AG09319 (cell line): ENCODE results near the gene PAX7.

Experiments
- DNase-seq: peaks from one replicate; pipeline ENCODE4 v3.0.0-alpha.2; 2010; ENCODE audit warnings: low read depth; ENCODE audit errors: extremely low read depth
- CTCF ChIP-seq: IDR thresholded peaks from 2 replicates; pipeline ENCODE4 v1.5.1; 2011; ENCODE audit warnings: low read depth, mild to moderate bottlenecking, inconsistent platforms, low read length, moderate library complexity

The PAX7 gene

DNA sequence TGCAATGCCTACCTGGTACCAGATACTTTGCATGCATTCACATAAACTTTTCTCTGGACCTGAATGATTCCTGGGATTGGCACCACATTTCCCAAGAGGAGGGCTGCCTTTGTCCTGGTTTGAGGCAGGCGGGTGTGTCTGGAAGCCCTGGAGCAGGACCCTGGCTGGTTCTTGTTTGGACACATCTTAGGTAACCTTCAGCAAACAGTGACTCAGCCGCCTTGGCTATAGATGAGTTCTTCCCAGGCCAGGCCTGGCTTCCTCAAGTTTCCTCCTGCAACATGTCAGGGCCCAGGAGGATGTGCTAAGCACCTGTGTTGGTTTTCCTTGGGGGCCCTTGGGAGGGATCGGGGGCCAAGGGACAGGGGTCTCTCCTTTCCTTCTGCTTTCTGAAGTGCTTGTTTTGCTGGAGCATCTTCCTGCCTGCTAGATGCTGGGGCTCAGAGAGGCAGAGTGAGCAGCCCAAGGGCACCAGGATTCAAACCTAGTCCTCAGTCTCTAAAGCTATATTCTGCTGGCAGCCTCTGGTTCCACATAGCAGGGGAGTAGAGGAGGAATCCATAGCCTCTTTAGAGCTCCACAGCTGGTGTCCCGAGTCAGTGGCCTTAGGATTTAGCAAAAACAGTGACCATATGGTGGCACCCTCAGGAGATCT, 38.2 kb downstream of the PAX7 start:
- no peak for DNase-seq
- TF ChIP-seq CTCF: no peak

DNA sequence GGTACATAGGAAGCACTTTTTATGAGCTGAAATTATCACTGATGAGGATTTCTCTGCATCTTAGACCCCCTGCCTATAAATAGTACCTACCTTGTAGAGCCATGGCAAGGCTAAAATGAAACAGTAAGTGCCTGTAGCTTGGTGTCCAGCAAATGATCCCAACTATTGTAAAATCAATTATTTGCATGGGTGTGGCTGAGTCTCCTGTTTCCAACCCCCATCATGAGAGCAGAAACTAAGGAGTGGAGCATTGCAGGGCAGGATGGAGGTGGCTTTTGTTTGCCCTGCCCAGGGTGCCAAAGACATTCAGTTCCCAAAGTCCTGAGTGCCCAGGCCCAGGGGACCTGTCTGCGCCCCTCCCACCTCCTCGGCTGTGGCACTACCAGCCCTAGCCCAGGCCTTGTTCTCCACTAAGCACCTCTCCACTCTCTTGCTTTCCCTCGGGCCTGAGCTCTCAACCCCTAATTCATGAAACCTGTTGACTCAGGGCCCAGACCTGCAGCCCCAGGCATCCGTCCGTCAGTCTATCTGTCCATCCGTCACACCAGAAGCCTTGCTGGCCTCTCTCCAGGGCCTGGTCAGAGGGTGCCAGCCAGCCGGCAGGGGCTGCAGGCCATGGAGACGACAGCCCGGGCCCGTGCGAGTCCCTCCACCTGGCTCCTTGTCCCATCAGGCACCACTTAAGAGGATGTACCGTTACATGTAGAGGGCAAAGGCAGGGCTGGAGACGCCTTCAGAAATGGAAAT, 39.6 kb downstream of the PAX7 start:
- no peak for TF ChIP-seq CTCF
- DNase-seq: no peak

DNA sequence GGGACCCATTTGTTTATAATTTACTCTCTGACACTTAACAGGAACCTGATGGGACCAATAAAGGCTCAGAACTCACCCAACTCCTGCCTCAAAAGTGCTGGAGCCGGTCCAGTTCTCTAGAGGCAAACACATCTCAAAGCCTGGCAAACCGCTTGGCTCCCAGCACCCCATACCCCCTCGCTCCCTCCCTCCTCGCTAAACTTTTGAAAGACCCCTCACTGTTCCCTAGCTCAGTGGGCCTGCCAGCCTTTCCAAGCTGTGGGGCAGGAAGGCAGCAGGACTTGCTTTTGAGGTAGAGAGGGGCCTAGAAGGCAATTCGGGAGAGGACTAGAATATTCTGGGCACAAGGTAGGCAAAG, 40.2 kb downstream of the PAX7 start:
- no peak for DNase-seq
- no peak for TF ChIP-seq CTCF

GRCh38 chr1:18673976-18674375, 43.3 kb downstream of the PAX7 start:
- DNase-seq: no peak
- no peak for TF ChIP-seq CTCF

DNA sequence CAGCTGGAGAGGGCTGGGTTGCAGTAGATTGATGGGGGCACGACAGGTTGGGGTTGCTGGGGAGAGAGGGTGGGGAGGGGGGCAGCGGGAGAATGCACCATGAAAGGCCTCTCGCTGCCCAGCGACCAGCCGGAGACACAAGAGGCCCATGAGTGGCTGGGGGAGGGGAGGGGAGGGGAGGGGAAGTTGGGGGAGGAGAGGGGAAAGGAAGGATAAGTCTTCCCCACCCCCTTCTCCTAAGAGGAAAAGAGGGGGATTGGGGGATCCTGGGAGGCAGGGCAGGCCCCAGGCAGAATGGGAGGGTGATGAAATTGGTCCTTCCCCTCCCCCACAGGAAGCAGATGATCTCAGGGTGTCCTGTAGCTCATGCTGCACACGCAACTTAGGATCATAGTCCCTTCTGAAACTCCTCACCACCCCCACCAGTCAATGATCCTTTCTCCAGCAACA, 45.7 kb downstream of the PAX7 start:
- TF ChIP-seq CTCF: no peak
- no peak for DNase-seq

- TF ChIP-seq CTCF: peak; percentile 52
- DNase-seq: no peak
These were observed 50.8 kb downstream of the PAX7 start for GRCh38 chr1:18681423-18681835.

DNA sequence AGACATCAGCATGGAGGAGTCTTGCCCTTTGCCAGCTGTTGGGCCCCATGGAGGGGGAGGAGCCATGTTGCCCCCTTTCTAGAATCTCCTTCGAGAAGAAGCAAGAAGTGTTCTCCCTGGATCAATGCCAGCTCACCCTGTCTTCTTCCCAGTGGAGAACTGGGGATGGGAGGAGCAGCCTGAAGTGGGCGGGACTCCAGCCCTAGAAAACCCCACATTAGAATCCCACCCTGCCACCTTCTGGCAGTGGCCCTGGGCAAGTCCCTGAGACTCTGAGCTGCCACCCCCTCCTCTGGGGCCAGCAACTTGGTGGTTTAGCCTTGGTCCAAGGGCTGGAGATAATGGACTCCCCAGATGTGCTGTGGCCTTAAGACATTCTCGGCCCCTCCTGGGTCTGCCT, 51.7 kb downstream of the PAX7 start:
- TF ChIP-seq CTCF: no peak

More for the DNA sequence above, 51.7 kb downstream of the PAX7 start:
- DNase-seq: no peak
